OCI-LY1 (cell line): Measurements from ENCODE around the gene SGTB.

Source experiments
- EZH2 ChIP-seq: fragments of 200-600 bp; sonication (generic), shearing (Covaris generic); IDR thresholded peaks from 2 replicates; pipeline ENCODE4 v1.8.0; 2017; ENCODE audit warnings: borderline replicate concordance, mixed run types, mild to moderate bottlenecking, antibody characterized with exemption, low read length, moderate library complexity, mixed read lengths
- TF ChIP-seq, protein P1 (sequence below): fragments of 200-600 bp; sonication (generic), shearing (Covaris generic); IDR thresholded peaks from 2 replicates; pipeline ENCODE4 v1.5.1; 2017; ENCODE audit warnings: mild to moderate bottlenecking, antibody characterized with exemption, low read length, moderate library complexity, mixed read lengths

GRCh38 chr5:65696892-65697291 lies 25.0 kb downstream of the SGTB start:
- TF ChIP-seq, protein P1, sequence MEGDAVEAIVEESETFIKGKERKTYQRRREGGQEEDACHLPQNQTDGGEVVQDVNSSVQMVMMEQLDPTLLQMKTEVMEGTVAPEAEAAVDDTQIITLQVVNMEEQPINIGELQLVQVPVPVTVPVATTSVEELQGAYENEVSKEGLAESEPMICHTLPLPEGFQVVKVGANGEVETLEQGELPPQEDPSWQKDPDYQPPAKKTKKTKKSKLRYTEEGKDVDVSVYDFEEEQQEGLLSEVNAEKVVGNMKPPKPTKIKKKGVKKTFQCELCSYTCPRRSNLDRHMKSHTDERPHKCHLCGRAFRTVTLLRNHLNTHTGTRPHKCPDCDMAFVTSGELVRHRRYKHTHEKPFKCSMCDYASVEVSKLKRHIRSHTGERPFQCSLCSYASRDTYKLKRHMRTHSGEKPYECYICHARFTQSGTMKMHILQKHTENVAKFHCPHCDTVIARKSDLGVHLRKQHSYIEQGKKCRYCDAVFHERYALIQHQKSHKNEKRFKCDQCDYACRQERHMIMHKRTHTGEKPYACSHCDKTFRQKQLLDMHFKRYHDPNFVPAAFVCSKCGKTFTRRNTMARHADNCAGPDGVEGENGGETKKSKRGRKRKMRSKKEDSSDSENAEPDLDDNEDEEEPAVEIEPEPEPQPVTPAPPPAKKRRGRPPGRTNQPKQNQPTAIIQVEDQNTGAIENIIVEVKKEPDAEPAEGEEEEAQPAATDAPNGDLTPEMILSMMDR = no peak
- no peak for TF ChIP-seq EZH2
